HG03108 (cell line): ENCODE measurements around the gene MYO1E.

Experiments
- ATAC-seq: cut with Tn5 transposase; IDR thresholded peaks from one replicate; pipeline ENCODE4 v1.9.1; 2021; ENCODE audit warnings: moderate library complexity; ENCODE audit not compliant: unreplicated experiment

The MYO1E gene

DNA sequence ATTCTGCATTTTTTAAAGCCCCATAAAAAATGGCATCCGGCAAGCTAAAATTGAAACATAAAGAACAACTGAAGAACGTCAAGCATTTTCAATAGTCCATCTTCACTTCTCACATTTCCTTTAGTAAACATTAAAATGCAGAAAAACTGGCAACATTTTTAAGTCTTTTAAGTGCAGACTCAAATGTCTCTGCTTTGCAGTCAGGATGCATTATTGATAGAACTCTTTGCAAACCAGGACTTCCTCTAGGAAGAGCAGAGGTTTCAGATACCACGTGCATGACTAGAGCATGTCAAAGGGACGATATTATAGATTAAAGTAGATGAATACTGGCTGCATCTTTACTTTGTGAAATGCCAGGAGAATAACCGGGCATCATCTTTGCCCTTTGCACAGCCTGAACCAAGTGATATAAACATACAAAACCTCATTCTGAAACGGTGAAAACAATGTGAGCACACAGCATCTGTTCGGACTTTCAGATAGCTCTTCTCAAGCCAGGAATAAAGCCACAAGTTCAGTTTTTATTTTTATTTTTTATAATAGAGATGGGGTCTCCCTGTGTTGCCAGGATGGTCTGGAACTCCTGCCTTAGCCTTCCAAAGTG is 101.0 kb downstream of the MYO1E start:
- no peak for ATAC-seq

DNA sequence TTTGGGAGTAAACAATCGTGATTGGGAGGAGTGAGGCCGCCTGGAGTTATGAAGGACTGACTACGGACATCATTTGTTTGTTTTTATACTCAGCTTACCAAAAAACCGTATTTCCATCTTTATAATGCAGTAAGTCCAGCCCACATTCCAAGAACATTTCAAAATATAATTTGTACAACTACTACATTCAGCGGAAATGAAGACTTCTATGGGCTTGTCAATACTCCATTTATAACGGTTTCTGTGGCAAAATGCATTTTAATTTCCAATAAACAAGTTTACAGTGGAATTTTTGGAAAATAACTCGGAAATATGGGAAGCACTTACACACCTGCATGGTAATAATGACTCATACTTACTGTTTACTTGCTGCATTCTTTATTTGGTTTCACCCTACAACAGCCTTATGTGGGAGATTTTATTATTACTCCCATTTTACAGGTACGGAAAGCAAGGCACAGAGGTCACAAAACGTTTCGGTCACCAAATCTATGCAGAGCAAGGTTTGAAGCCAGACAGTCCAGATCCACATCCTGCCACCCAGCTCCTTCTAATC is 103.7 kb downstream of the MYO1E start:
- no peak for ATAC-seq

DNA sequence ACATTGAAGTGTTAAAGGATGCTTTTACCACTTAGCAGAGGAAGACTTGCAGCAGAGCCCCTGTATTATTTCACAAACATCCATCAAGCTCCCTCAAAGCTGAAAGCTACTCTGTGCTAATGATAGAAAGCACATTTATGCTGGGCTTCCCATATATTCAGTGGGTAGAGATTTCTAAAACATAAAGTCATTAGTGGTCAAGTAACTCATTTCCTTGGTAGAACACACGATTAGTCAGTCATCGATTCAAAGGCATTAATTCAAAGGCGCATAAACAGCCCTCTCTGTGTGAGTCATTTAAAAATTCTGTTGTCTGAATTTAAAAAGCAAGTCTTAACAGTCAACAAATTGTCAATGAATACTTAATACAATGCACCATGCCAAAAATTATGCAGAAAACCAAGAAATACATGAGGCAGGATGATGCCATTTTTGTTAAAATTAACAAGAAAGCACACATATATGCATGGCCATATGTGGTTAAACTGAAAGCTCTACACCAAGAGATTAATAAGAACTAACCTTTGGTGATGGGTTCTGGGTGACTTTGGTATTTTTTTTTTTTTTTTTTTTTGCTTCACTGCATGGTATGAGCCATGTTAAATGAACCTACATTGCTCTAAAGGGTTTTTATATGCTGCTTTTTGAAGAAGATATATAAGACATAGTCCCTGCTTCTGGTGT is 104.4 kb downstream of the MYO1E start:
- no peak for ATAC-seq

DNA sequence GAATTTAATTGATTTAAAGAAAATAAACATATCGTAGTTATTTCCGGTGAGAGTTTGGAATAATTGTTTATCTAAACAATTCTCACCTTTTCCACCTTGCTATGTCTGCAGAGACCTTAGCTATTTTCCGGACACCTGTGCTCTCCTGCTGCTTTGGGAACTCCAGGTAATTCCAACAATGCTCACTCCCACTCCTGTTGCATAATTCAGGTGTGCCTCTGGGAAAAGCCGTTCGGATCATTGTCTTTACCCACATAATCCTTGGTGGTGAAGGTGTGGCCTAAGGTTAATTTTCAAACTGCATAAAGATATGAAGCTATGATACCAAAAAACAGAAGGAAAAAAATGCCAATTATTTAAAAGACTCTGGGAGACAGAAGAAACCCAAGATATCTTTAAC is 106.6 kb downstream of the MYO1E start:
- no peak for ATAC-seq

DNA sequence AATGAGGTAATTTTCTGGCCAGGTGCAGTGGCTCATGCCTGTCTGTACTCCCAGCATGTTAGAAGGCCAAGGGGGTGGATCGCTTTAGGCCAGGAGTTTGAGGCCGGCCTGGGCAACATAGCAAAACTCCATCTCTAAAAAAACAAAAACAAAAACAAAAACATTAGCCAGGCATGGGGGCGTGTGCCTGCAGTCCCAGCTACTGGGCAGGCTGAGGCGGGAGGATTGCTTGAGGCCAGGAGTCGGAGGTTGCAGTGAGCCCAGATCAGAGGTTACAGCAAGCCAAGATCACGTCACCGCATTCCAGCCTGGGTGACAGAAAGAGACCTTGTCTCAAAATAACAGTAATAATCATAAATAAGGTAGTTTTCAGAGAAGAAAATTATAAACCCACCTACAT is 110.4 kb downstream of the MYO1E start:
- no peak for ATAC-seq

DNA sequence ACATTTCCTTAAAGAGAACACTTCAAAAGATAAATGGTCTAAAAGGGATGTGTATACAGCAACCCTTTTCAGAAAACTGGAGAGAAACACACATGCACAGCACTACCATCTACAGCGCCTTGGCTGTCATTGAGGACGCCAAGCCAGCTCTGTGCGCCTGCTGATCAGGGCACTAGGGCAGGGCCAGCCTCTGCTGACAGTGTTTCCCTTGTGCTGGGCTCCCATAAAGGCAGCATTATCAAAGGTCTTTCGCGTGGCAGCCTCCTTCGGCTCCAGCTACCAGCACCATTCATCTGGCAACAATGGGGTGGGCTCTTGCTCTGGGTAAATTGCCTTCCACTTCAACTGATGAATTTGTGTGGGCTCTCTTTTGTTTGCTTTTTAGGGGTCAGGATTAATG is 112.6 kb downstream of the MYO1E start:
- no peak for ATAC-seq

DNA sequence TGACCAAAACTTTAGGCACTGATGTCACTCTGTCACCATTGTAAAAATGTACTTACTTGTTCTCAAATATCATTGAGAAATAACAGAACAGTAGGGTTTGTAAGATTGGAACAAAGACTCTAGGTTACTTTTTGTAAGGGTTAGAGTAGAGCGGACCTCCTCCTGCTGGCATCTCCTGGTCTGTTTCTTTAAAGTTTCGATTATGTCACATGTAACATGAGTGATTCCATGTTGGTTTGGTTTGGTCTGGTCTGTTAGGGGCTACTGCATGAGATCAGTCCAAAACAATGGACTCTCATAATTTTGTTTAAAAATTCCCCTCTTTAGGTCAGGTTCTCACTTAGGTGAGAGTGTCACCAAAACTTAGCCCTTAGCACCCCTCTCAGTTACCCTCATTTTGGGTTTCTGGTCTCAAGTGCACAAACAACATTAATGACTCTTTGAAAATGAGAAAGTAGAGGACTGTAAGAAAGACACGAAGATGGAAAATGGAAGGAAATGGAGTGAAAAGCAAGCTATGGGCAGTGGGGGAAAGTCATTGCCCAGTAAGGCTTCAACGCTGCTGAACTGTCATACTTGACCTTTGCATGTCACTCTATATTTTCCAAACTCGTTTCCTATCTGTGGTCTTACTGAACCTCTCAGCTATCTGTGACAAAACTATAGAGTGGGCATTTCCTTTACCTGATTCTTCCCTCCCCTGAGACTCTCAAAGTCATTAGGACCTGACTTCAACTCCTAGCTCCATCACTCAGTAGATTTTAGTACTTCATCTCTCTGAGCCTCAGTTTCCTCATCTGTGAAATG is 113.3 kb downstream of the MYO1E start:
- ATAC-seq, result no peak

DNA sequence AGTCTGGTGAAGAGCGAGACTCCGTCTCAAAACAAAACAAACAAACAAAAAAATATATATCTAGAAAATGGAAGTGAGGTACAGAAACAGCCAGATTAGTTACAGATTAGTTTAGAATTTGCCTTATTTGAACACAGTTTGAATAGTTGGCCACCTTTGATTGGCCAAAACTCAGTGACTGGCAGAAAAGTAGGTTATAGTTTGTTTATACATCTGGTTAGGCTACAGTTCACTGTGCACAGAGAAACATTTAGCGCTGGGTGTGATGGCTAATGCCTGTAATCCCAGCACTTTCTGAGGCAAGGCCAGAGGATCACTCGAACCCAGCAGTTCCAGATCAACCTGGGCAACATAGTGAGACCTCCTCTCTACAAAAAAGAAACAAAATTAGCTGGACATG is 114.4 kb downstream of the MYO1E start:
- ATAC-seq, result no peak

DNA sequence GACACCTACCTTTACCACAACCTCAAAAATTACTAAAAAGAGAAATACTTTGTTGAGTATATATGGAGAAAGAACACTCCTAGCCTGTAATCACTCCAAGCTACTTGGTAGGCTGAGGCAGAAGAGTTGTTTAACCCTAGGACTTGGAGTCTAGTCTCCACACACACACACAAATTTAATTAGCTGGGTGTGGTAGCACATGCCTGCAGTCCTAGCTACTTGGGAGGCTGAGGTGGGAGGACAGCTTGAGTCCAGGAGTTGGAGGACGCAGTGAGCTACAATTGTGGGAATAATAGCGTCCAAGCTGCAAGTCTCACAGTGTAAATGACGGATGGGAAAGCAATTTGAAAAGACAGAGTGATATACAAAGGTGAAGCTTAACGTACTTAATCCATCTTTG is 115.5 kb downstream of the MYO1E start:
- no peak for ATAC-seq

DNA sequence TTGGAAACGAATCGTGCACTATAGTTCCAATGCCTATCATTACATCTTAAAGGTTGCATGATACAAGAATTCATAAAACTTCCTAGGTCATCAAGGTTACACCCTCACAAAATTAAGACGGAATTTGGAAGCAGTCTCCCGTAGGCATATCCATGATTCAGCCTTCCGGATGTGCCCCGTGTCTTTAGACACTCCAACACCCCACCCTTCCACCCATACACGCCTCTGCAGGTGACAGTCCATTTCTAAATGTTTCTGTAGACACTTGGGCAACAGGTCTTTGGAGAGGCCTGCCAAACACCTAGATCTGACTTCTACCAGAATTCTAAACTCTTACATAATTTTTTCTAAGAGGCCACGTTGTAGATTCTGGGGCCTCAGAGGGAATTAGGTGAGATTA is 116.2 kb downstream of the MYO1E start:
- no peak for ATAC-seq

DNA sequence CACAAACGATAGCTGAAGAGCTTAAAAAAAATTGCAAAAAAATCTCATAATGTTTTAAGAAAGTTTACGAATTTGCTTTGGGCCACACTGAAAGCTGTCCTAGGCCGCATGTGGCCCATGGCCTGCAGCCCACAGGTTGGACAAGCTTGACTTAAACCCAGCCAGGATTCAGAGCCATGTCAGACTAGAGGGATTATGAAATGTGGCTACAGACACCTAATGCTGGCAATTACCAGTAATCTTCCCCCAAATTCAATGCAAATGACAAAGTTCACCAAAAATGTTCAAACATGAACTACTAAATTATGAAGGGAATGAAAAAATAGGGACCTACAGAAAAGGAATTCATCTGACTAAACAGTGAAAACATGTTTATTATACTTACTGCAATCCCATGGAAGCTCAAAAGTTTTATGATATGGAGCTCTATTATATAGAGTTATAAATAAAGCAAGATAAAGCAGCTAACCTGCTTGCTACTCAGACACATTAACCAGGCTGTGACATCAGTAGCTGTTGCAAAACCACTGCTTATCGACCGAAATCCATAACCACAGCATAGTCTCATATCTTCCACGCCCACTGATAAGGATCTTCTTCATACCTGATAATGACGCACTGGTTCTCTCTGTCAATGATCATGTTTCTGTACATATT is 116.9 kb downstream of the MYO1E start:
- ATAC-seq, result no peak

DNA sequence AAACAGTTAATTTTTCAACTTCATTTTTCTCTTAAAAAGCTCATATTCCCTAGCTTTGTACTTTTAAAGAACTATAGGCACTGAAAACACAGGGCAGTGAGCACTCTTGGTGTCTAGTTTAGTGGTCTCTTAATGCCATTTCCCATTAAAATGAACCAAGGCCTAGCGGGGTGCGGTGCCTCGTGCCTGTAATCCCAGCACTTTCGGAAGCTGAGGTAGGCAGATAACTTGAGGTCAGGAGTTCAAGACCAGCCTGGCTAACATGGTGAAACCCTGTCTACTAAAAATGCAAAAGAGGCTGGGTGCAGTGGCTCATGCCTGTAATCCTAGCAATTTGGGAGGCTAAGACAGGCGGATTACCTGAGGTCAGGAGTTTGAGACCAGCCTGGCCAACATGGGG is 120.5 kb downstream of the MYO1E start:
- ATAC-seq, result no peak

DNA sequence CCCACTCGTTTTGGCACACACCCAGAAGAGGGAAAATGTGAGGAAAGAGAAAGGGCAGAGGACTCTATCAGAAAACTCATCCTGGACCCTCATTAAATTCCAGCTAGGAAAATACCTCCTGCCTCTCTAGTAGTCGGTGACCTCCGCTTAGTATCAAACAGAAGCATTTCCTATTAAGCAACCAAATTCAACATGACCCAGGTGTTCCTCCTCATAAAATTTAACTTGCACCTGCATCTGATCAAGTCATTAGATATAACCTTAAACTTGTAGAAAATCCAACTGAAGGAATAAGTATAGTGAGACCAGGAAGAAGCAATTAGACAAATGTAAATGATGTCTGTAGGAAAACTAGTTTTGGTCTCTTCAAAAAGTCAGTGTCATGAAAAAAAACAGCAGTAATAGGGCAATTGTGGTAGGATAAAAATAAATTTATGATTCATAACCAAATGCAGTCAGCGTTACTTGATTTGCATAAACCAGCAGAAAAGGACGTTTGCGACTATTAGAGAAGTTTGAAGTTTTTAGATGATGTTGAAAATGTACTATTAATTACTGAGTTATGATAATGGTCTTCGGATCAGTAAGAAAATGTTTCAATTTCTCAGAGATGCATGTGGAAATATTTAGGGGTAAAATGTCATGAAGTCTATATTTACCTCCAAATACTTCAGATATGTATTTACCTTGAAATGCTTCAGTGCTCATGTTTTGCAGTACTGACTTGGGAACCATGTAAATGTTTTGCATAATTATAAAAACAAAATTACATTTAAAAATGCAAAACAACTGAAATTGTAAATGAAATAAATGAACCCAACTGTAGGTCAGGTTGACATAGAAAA is 121.4 kb downstream of the MYO1E start:
- ATAC-seq, result peak; percentile 45

DNA sequence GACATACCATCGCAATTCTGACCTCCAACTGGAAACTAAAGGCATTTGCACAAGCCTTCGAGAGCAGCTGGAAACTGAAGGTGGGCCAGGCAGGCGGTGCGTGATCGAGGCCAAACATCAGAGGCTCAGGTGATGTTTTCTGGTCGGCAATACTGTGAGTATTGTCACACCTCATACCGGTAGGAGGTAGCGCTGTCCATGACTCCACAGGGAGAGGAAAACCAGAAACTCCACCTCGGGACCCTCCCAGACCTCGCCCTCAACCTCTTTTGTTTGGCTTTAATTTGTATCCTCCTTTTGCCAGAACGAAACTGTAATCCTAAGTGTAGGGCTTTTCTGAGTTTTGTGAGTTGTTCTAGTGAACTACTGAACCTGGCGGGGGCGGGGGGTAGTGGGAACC is 122.4 kb downstream of the MYO1E start:
- ATAC-seq, result no peak

DNA sequence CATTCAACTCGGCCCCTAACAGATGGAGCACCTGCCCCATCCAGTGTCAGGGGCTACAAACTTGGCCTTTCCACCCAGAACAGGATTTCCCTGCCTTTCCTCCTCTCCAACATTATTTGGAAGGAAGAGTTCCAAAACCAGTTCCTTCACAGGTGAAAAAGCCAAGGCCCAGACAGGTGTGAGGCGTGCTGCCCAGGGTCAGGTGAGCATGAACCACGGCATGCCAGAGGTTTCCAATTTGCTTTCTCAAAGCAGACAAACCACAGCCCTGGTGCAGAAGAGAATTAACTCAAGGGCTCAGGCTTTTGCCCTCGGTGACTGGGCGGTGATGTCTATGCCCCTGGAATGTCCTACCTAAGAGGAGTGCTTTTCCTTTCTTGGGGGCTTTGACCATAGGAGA is 122.9 kb downstream of the MYO1E start:
- no peak for ATAC-seq

DNA sequence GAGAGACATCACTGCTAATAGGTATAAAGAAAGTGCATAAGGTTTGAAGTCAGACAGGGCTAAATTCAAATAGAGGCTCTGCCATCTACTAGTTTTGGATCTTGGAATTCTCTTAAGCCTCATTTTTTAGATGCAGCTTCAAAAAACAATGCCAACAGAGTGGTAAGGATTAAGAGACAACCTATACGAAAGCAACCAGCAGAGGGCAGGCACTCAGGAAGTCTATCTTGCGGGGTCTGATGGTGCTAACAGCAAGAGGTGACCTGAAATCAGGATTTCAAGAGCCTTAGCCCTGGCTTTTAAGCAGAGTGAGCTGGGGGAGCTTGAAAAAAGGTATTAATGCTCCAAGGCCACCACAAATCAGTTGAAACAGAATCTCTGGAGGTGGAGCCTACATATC is 125.3 kb downstream of the MYO1E start:
- ATAC-seq, result no peak

DNA sequence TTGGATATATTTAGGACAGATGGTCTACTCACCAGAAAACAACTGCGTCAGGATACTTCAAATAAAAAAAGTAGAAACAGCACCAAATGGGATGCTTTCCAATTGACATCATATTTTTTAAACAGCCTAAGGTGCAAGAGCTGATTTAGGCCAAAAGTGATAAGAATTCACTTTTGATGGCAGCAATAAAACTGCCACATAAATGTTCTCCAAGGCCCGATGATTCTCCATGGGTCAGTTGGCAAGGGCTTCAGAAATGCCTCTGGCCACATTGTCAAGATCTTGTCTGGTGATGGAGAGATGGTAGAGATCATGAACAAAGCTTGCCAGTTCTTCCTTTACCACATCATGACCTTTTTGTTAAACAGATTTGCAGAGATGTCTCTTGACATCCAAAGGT is 127.1 kb downstream of the MYO1E start:
- no peak for ATAC-seq

DNA sequence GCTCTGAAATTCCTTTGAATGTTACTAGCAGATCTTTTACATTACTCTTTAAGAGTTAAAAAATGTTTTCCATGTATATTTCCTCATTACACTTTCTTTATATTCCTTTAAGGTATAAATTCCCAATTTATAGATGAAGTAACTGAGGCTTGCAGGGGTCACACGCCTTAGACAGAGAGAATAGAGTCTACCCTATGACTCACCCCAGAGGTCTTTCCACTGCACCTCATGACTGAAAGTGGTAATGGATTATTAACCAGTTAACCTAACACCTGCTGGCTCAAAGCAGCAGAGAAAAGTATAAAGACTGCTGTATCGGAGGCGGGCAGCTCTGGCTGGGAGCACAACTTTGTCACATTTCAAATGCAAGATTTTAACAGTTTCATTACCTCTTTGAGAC is 128.3 kb downstream of the MYO1E start:
- ATAC-seq, result peak; percentile 91

DNA sequence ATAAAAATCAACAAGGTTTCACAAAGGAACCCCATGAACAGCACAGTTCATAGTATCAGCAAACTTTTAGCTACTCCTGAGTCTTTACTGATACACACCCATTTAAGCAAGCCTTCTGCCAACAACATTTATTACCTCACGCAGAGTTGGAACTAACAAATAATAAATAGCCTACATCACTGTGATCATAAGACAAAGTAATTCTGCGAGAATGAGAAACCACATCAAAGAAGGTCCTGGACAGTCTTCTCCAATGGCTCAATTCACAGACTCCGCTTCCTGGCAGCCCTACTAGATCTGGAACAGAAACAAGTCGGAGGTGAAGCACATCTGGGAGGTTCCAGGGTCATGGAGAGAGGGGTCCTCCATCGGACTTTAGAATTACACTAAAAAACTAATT is 129.0 kb downstream of the MYO1E start:
- no peak for ATAC-seq

DNA sequence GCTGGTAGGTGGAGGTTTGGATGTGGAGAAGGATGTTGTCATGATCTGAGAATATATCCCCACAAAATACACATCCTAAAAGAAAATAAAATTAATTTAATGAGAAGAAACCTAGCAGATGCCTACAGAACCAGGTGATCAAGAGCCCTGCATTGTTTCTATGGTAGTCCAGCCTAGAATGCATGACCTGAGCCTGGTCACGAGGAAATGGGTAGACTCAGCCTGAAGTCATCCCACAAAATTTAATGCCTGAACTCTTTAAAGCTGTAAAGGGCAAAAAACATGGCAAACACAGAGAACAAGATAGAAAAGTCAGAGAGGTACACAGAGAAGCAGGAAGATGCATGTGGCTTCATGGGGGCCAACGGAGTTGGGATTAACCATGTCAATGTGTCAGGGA is 130.0 kb downstream of the MYO1E start:
- ATAC-seq, result no peak

DNA sequence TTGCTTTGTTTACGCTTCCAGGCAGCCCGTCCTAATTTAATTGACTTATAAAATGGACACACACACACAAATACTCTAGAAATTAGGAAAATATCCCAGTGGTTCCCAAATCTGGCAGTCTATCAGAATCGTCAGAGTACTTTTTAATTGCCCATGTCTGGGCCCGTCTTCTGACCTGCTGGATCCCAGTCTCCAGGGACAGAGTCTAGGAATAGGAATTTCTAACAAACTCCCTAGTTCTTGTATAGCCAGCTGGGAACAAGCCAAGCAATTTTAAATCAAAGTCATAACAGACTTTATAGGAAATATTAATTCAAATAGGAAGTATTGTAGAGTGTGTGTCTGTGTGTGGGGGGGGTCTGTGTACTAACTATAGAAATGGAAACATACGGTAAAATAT is 132.6 kb downstream of the MYO1E start:
- ATAC-seq, result no peak
